HEK293 (cell line): ENCODE data around the gene GSS.

Experiments used
- CTCF ChIA-PET: fragments of 350-600 bp; formaldehyde crosslinking; extraction: SDS; loops from one replicate; lab custom pipeline; 2021; ENCODE audit warnings: antibody characterized with exemption; lab: Yijun Ruan, JAX
- POLR2A ChIA-PET: fragments of 300-600 bp; formaldehyde crosslinking; extraction: SDS; loops from one replicate; lab custom pipeline; 2020; ENCODE audit warnings: antibody characterized with exemption, inconsistent platforms; lab: Yijun Ruan, JAX
- H3K27ac ChIP-seq: fragments of 200-500 bp; sonication (Bioruptor generic); 2 replicates; pipeline ENCODE4 v1.5.1; 2014; ENCODE audit warnings: low read depth, low read length, control low read depth, inconsistent platforms; ENCODE audit errors: extremely low read depth
- H3K36me3 ChIP-seq, 2 experiments: fragments of 200-500 bp in 1 of 2; sonication (Bioruptor generic) in 1 of 2; 1 replicate in 1 of 2; 2 replicates in 1 of 2; pipeline ENCODE4 v1.5.1; 2014 to 2017; ENCODE audit warnings: inconsistent platforms in 2 of 2, low read length in 2 of 2; ENCODE audit not compliant: control insufficient read depth in 2 of 2, insufficient read depth in 1 of 2
- H3K4me1 ChIP-seq: fragments of 200-500 bp; sonication (Bioruptor generic); 2 replicates; pipeline ENCODE4 v1.5.1; 2014; ENCODE audit warnings: mild to moderate bottlenecking, low read length, inconsistent platforms; ENCODE audit not compliant: control insufficient read depth, insufficient read depth
- H3K4me3 ChIP-seq: 2 replicates; pipeline ENCODE4 v1.5.1; 2011; ENCODE audit warnings: low read depth, mild to moderate bottlenecking, control low read depth, low read length, moderate library complexity
- H3K9me3 ChIP-seq: fragments of 200-500 bp; sonication (Bioruptor generic); 2 replicates; pipeline ENCODE4 v1.5.1; 2014; ENCODE audit warnings: low read depth, low read length, inconsistent platforms; ENCODE audit not compliant: control insufficient read depth, insufficient read depth
- EGR2 ChIP-seq: fragments of 450-650 bp; formaldehyde crosslinking; IDR thresholded peaks from 2 replicates; pipeline ENCODE4 v1.5.1; 2016; ENCODE audit warnings: low read depth, missing biosample characterization, missing genetic modification characterization
- REPIN1 ChIP-seq: fragments of 450-650 bp; formaldehyde crosslinking; IDR thresholded peaks from 2 replicates; pipeline ENCODE4 v1.5.1; 2017; ENCODE audit warnings: missing biosample characterization, missing genetic modification characterization, low read depth
- SETDB1 ChIP-seq: IDR thresholded peaks from one replicate; pipeline ENCODE4 v1.6.1; 2017; ENCODE audit warnings: mild to moderate bottlenecking, low read length, moderate library complexity, mixed read lengths; ENCODE audit not compliant: insufficient read length
- SP7 ChIP-seq: fragments of 450-650 bp; formaldehyde crosslinking; IDR thresholded peaks from 2 replicates; pipeline ENCODE4 v1.5.1; 2016; ENCODE audit warnings: missing biosample characterization, missing genetic modification characterization
- ZFHX2 ChIP-seq: fragments of 450-650 bp; formaldehyde crosslinking; conservative IDR thresholded peaks from 2 replicates; pipeline ENCODE4 v1.5.1; 2016; ENCODE audit warnings: missing biosample characterization, missing genetic modification characterization
- ZIC2 ChIP-seq: fragments of 450-650 bp; formaldehyde crosslinking; IDR thresholded peaks from 2 replicates; pipeline ENCODE4 v1.5.1; 2016; ENCODE audit warnings: missing biosample characterization, missing genetic modification characterization
- ZNF155 ChIP-seq: fragments of 450-650 bp; formaldehyde crosslinking; IDR thresholded peaks from 2 replicates; pipeline ENCODE4 v1.5.1; 2016; ENCODE audit warnings: missing biosample characterization, missing genetic modification characterization
- ZNF202 ChIP-seq: fragments of 450-650 bp; formaldehyde crosslinking; IDR thresholded peaks from 2 replicates; pipeline ENCODE4 v1.5.1; 2016; ENCODE audit warnings: missing biosample characterization, missing genetic modification characterization, borderline replicate concordance
- ZNF221 ChIP-seq: fragments of 450-650 bp; formaldehyde crosslinking; IDR thresholded peaks from 2 replicates; pipeline ENCODE4 v1.5.1; 2017; ENCODE audit warnings: missing biosample characterization, missing genetic modification characterization, borderline replicate concordance
- ZNF223 ChIP-seq: fragments of 450-650 bp; formaldehyde crosslinking; IDR thresholded peaks from 2 replicates; pipeline ENCODE4 v1.5.1; 2016; ENCODE audit warnings: missing biosample characterization, missing genetic modification characterization
- ZNF239 ChIP-seq: fragments of 450-650 bp; formaldehyde crosslinking; IDR thresholded peaks from 2 replicates; pipeline ENCODE4 v1.5.1; 2016; ENCODE audit warnings: missing biosample characterization, missing genetic modification characterization
- ZNF48 ChIP-seq: fragments of 450-650 bp; formaldehyde crosslinking; IDR thresholded peaks from 2 replicates; pipeline ENCODE4 v1.5.1; 2016; ENCODE audit warnings: missing biosample characterization, missing genetic modification characterization
- ZNF549 ChIP-seq: fragments of 450-650 bp; IDR thresholded peaks from 2 replicates; pipeline ENCODE4 v1.5.1; 2018; ENCODE audit warnings: missing biosample characterization, missing genetic modification characterization, mild to moderate bottlenecking, inconsistent platforms, moderate library complexity
- ZNF660 ChIP-seq: fragments of 450-650 bp; IDR thresholded peaks from 2 replicates; pipeline ENCODE4 v1.5.1; 2018; ENCODE audit warnings: missing biosample characterization, mild to moderate bottlenecking, missing genetic modification characterization
- ZNF747 ChIP-seq: fragments of 450-650 bp; formaldehyde crosslinking; IDR thresholded peaks from 2 replicates; pipeline ENCODE4 v1.5.1; 2016; ENCODE audit warnings: missing biosample characterization, missing genetic modification characterization
- ZNF792 ChIP-seq: fragments of 450-650 bp; formaldehyde crosslinking; IDR thresholded peaks from 2 replicates; pipeline ENCODE4 v1.5.1; 2016; ENCODE audit warnings: missing biosample characterization, missing genetic modification characterization
- ZSCAN16 ChIP-seq: fragments of 450-650 bp; formaldehyde crosslinking; IDR thresholded peaks from 2 replicates; pipeline ENCODE4 v1.5.1; 2016; ENCODE audit warnings: missing biosample characterization, missing genetic modification characterization
- TF ChIP-seq, protein P1 (sequence below): fragments of 450-650 bp; formaldehyde crosslinking; IDR thresholded peaks from 2 replicates; pipeline ENCODE4 v1.5.1; 2016; ENCODE audit warnings: missing biosample characterization, missing genetic modification characterization
- TF ChIP-seq, protein P2 (sequence below): fragments of 450-650 bp; formaldehyde crosslinking; IDR thresholded peaks from 2 replicates; pipeline ENCODE4 v1.5.1; 2016; ENCODE audit warnings: missing biosample characterization, missing genetic modification characterization
- TF ChIP-seq, protein P3 (sequence below): fragments of 450-650 bp; IDR thresholded peaks from 2 replicates; pipeline ENCODE4 v1.5.1; 2018; ENCODE audit warnings: missing biosample characterization, mild to moderate bottlenecking, missing genetic modification characterization
- TF ChIP-seq, protein P4 (sequence below): fragments of 450-650 bp; formaldehyde crosslinking; IDR thresholded peaks from 2 replicates; pipeline ENCODE4 v1.5.1; 2017; ENCODE audit warnings: missing biosample characterization, missing genetic modification characterization
- TF ChIP-seq, protein P5 (sequence below): fragments of 450-650 bp; formaldehyde crosslinking; IDR thresholded peaks from 2 replicates; pipeline ENCODE4 v1.5.1; 2016; ENCODE audit warnings: missing biosample characterization, missing genetic modification characterization
- TF ChIP-seq, protein P6 (sequence below): fragments of 450-650 bp; formaldehyde crosslinking; IDR thresholded peaks from 2 replicates; pipeline ENCODE4 v1.5.1; 2016; ENCODE audit warnings: missing biosample characterization, missing genetic modification characterization

Gene GSS

DNA sequence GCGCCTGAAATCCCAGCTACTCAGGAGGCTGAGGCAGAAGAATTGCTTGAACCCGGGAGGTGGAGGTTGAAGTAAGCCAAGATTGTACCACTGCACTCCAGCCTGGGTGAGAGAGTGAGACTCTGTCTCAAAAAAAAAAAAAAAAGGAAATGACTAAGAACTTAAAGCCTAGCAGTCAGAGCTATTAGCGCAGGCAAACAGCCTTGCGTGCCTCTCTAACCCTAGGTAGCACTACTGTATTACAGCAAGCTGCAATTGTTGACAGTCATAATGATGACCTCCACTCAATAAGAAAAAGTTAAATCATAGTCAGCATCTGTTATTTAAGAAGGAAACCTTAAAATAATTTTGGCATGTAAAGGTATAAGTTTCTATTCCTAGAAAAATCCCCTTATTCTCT lies 14.4 kb downstream of the GSS start:
- Histone ChIP-seq H3K4me3 (no peak overlapping the region), H3K27ac (no peak overlapping the region), H3K4me1 (no peaks in the 10 kb centered on the region), H3K36me3 (peaks cover 7 to 86% of the 10 kb centered on the region in 2 experiments; a peak in 2 of 3 replicates), H3K9me3 (no peaks in the 10 kb centered on the region)
- TF ChIP-seq, protein P1, sequence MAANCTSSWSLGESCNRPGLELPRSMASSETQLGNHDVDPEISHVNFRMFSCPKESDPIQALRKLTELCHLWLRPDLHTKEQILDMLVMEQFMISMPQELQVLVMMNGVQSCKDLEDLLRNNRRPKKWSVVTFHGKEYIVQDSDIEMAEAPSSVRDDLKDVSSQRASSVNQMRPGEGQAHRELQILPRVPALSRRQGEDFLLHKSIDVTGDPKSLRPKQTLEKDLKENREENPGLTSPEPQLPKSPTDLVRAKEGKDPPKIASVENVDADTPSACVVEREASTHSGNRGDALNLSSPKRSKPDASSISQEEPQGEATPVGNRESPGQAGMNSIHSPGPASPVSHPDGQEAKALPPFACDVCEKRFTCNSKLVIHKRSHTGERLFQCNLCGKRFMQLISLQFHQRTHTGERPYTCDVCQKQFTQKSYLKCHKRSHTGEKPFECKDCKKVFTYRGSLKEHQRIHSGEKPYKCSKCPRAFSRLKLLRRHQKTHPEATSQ (tag by site-specific recombination): no peak
- no peak for TF ChIP-seq SETDB1
- no peak for TF ChIP-seq ZNF202 (tag by site-specific recombination)
- TF ChIP-seq, protein P2, sequence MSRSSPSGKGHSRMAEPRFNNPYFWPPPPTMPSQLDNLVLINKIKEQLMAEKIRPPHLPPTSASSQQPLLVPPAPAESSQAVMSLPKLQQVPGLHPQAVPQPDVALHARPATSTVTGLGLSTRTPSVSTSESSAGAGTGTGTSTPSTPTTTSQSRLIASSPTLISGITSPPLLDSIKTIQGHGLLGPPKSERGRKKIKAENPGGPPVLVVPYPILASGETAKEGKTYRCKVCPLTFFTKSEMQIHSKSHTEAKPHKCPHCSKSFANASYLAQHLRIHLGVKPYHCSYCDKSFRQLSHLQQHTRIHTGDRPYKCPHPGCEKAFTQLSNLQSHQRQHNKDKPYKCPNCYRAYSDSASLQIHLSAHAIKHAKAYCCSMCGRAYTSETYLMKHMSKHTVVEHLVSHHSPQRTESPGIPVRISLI (tag by site-specific recombination): no peak
- no peak for TF ChIP-seq ZNF792
- no peak for TF ChIP-seq ZNF223
- TF ChIP-seq ZSCAN16 (tag by site-specific recombination): no peak
- ChIA-PET POLR2A (interaction anchor here (0.6 to 1.4 kb wide), 2 partner anchors 15 to 986 kb away, joined by 3 to 4 read pairs; partner anchors contain the start of genes GSS and MYH7B), CTCF (interaction anchor here (0.9 kb wide), 1 partner anchor 30 kb away, joined by 5 read pairs; no protein-coding TSS in a partner anchor)

DNA sequence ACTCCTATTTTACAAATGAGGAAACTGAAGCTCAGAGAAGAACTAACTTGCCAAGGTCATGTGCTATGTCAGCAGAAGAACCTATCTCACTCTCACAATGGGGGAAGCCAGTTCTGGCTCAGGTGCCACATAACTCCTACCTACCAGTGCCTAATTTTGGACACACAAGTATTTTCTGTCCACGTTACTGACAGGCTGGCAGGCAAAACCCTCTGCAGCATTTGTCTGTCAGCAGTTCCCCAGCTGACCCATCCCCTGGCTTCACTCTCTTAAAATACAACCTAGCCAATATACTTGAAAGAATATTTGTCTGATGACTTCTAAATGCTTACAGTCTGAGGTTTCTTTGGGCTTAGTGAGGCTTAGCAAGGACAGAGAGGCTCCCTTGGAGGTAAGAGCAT lies 15.5 kb downstream of the GSS start:
- no peak for TF ChIP-seq ZNF549 (tag by site-specific recombination)
- TF ChIP-seq ZNF660 (tag by site-specific recombination): no peak
- TF ChIP-seq, protein P3, sequence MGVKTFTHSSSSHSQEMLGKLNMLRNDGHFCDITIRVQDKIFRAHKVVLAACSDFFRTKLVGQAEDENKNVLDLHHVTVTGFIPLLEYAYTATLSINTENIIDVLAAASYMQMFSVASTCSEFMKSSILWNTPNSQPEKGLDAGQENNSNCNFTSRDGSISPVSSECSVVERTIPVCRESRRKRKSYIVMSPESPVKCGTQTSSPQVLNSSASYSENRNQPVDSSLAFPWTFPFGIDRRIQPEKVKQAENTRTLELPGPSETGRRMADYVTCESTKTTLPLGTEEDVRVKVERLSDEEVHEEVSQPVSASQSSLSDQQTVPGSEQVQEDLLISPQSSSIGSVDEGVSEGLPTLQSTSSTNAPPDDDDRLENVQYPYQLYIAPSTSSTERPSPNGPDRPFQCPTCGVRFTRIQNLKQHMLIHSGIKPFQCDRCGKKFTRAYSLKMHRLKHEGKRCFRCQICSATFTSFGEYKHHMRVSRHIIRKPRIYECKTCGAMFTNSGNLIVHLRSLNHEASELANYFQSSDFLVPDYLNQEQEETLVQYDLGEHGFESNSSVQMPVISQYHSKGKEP: no peak
- TF ChIP-seq ZNF239: no peak
- TF ChIP-seq ZIC2 (tag by site-specific recombination): no peak
- CTCF ChIA-PET: no interaction called here
- no peaks in the 10 kb centered on the region for H3K4me1 ChIP-seq
- H3K36me3 ChIP-seq: peaks cover 7 to 86% of the 10 kb centered on the region in 2 experiments; a peak in 2 of 3 replicates
- no peak overlapping the region for H3K4me3 ChIP-seq
- POLR2A ChIA-PET: no interaction called here
- H3K9me3 ChIP-seq: no peaks in the 10 kb centered on the region
- no peak overlapping the region for H3K27ac ChIP-seq

DNA sequence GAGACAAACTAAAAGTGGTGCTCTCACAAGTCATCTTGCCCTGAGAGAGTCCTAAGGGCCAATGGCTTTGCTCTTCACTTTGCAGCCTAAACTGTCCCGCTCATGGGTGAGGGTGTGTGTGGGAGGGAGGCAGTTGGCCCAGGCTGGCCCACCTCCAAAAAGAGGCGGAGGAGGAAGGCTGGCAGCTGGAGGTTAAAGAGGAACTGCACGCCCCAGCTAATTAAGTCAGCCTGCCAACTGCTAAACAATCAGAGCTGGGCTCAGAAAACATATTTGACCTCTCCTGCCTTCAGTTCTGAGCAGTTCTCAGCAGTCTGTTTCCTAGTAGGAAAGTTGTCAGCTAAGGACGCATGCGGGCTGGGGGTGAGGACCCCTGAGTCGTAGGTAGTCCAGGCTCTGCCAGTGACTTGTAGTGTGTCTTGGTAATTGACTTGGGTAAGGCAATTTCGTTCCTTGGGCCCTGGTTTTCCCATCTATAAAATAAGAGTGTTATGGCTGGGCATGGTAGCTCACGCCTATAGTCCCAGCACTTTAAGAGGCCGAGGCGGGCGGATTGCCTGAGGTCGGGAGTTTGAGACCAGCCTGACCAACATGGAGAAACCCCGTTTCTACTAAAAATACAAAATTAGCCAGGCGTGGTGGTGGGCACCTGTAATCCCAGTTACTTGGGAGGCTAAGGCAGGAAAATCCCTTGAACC lies 17.0 kb downstream of the GSS start:
- Histone ChIP-seq H3K36me3 (peaks cover 7 to 82% of the 10 kb centered on the region in 2 experiments; a peak in 2 of 3 replicates), H3K4me3 (no peak overlapping the region), H3K4me1 (no peaks in the 10 kb centered on the region), H3K9me3 (no peaks in the 10 kb centered on the region), H3K27ac (no peak overlapping the region)
- ChIA-PET CTCF (no interaction called here), POLR2A (no interaction called here)
- TF ChIP-seq, protein P4, sequence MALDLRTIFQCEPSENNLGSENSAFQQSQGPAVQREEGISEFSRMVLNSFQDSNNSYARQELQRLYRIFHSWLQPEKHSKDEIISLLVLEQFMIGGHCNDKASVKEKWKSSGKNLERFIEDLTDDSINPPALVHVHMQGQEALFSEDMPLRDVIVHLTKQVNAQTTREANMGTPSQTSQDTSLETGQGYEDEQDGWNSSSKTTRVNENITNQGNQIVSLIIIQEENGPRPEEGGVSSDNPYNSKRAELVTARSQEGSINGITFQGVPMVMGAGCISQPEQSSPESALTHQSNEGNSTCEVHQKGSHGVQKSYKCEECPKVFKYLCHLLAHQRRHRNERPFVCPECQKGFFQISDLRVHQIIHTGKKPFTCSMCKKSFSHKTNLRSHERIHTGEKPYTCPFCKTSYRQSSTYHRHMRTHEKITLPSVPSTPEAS (tag by site-specific recombination): no peak
- TF ChIP-seq ZFHX2 (tag by site-specific recombination) (peak; percentile 88), ZNF155 (tag by site-specific recombination) (no peak), ZNF221 (tag by site-specific recombination) (no peak), SP7 (tag by site-specific recombination) (peak; percentile 30; the same call in 1 of the 2 replicates), ZNF48 (tag by site-specific recombination) (no peak), ZNF747 (tag by site-specific recombination) (no peak), REPIN1 (tag by site-specific recombination) (no peak), EGR2 (peak; percentile 79)
- TF ChIP-seq, protein P5, sequence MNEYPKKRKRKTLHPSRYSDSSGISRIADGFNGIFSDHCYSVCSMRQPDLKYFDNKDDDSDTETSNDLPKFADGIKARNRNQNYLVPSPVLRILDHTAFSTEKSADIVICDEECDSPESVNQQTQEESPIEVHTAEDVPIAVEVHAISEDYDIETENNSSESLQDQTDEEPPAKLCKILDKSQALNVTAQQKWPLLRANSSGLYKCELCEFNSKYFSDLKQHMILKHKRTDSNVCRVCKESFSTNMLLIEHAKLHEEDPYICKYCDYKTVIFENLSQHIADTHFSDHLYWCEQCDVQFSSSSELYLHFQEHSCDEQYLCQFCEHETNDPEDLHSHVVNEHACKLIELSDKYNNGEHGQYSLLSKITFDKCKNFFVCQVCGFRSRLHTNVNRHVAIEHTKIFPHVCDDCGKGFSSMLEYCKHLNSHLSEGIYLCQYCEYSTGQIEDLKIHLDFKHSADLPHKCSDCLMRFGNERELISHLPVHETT (tag by site-specific recombination): no peak
- TF ChIP-seq, protein P6, sequence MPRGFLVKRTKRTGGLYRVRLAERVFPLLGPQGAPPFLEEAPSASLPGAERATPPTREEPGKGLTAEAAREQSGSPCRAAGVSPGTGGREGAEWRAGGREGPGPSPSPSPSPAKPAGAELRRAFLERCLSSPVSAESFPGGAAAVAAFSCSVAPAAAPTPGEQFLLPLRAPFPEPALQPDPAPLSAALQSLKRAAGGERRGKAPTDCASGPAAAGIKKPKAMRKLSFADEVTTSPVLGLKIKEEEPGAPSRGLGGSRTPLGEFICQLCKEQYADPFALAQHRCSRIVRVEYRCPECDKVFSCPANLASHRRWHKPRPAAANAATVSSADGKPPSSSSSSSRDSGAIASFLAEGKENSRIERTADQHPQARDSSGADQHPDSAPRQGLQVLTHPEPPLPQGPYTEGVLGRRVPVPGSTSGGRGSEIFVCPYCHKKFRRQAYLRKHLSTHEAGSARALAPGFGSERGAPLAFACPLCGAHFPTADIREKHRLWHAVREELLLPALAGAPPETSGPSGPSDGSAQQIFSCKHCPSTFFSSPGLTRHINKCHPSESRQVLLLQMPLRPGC (tag by site-specific recombination): no peak
